ENCODE results near the gene ZACN.
"Not testable (repeated sequence)": the region's sequence is repeated elsewhere in the genome, so short reads cannot be mapped to it uniquely, and the experiment has no call there.

Gene ZACN

GRCh38 chr17:76053246-76054111, 25.5 kb upstream of the ZACN start:
- DNase-seq (ENCODE audit: insufficient read length, low spot score) (peak; percentile 67), FAIRE-seq (no peak)

GRCh38 chr17:76054112-76054476, 24.9 kb upstream of the ZACN start:
- FAIRE-seq (no peak), DNase-seq (ENCODE audit: insufficient read length, low spot score) (no peak)

- DNase-seq (ENCODE audit: insufficient read length, low spot score) (no peak), FAIRE-seq (no peak)
Measured at GRCh38 chr17:76056882-76057281, 22.1 kb upstream of the ZACN start.

GRCh38 chr17:76058264-76058663, 20.7 kb upstream of the ZACN start:
- DNase-seq (ENCODE audit: insufficient read length, low spot score); FAIRE-seq: not testable (repeated sequence)

GRCh38 chr17:76063875-76064546, 15.0 kb upstream of the ZACN start:
- FAIRE-seq = no peak
- no peak for DNase-seq (ENCODE audit: insufficient read length, low spot score)

GRCh38 chr17:76065775-76066174, 13.2 kb upstream of the ZACN start:
- DNase-seq (ENCODE audit: insufficient read length, low spot score) = no peak
- FAIRE-seq = no peak

- FAIRE-seq (peak; percentile 42), DNase-seq (ENCODE audit: insufficient read length, low spot score) (no peak)
Measured at GRCh38 chr17:76071531-76072147, 7.3 kb upstream of the ZACN start.

GRCh38 chr17:76072148-76072858, 6.7 kb upstream of the ZACN start, which contains the start of gene SRP68:
Gene SRP68, minus strand, starts transcription at chr17:76072517. Its CDS starts 26 bp downstream, at chr17:76072491.
- DNase-seq (ENCODE audit: insufficient read length, low spot score) = peak; percentile 98
- peak; percentile 99 for FAIRE-seq

- no peak for FAIRE-seq
- no peak for DNase-seq (ENCODE audit: insufficient read length, low spot score)
Measured at GRCh38 chr17:76074390-76075363, 4.3 kb upstream of the ZACN start, which contains the start of gene GALR2. Gene GALR2, plus strand, starts transcription at chr17:76074781. Its CDS starts 103 bp downstream, at chr17:76074884.

GRCh38 chr17:76075364-76076145, 3.4 kb upstream of the ZACN start:
- FAIRE-seq (peak; percentile 16), DNase-seq (ENCODE audit: insufficient read length, low spot score) (no peak)

- no peak for FAIRE-seq
Measured at GRCh38 chr17:76076146-76076764, 2.7 kb upstream of the ZACN start.

GRCh38 chr17:76076765-76077583, 2.0 kb upstream of the ZACN start:
- DNase-seq (ENCODE audit: insufficient read length, low spot score) (no peak), FAIRE-seq (peak; percentile 9)

More at GRCh38 chr17:76076146-76076764, 2.7 kb upstream of the ZACN start:
- no peak for DNase-seq (ENCODE audit: insufficient read length, low spot score)

GRCh38 chr17:76077584-76078110, 1.3 kb upstream of the ZACN start:
- FAIRE-seq (no peak), DNase-seq (ENCODE audit: insufficient read length, low spot score) (no peak)

GRCh38 chr17:76078370-76078769, 612 bp upstream of the ZACN start:
- FAIRE-seq; DNase-seq (ENCODE audit: insufficient read length, low spot score): not testable (repeated sequence)

GRCh38 chr17:76079535-76079955, 563 bp downstream of the ZACN start:
- DNase-seq (ENCODE audit: insufficient read length, low spot score) = no peak

GRCh38 chr17:76079956-76080767, 1.2 kb downstream of the ZACN start:
- FAIRE-seq (no peak), DNase-seq (ENCODE audit: insufficient read length, low spot score) (no peak)

More at GRCh38 chr17:76079535-76079955, 563 bp downstream of the ZACN start:
- peak; percentile 55 for FAIRE-seq
